ENCODE results near the gene APBA2. TPM values are rescaled to one million over a fixed set of nuclear protein-coding genes. Genes with fewer than 3 reads are reported as not detected.

Gene APBA2
- total RNA-seq, 1 donor from 2014 or later = 35.8 TPM

- Histone ChIP-seq H3K9me3 (ENCODE audit: low read depth) (no peaks in the 10 kb centered on the region), H3K4me3 (no peak overlapping the region), H3K36me3 (no peaks in the 10 kb centered on the region), H3K4me1 (peaks cover 16% of the 10 kb centered on the region), H3K27ac (no peak overlapping the region), H4K20me1 (ENCODE audit: low read depth) (no peaks in the 10 kb centered on the region), H3K4me2 (no peak overlapping the region), H3K9ac (no peak overlapping the region), H3K27me3 (no peaks in the 10 kb centered on the region), H3K79me2 (ENCODE audit: low read depth) (no peaks in the 10 kb centered on the region), H3F3A (ENCODE audit: low read depth) (peaks cover 19% of the 10 kb centered on the region), H2AFZ (replicated peaks) (no peak overlapping the region)
- DNase-seq (ENCODE audit: low spot score) = no peak
- Mint-ChIP-seq H3K27me3 (ENCODE audit: insufficient read depth, low read depth) (peaks cover 2% of the 10 kb centered on the region), H3K4me3 (no peak overlapping the region), H3K27ac (peak overlapping the region; percentile 92), H3K9me3 (peaks cover 16% of the 10 kb centered on the region), H3K4me1 (peaks cover 29% of the 10 kb centered on the region), H3K36me3 (peaks cover 13% of the 10 kb centered on the region)
- TF ChIP-seq EZH2 (IDR thresholded peaks at IDR 0.05) = no peak
- TF ChIP-seq EZH2phosphoT487 (IDR thresholded peaks at IDR 0.05) = no peak
- TF ChIP-seq CTCF (IDR thresholded peaks at IDR 0.05) = no peak
Observed at GRCh38 chr15:29035336-29036285, 149.8 kb downstream of the APBA2 start.

- no peak overlapping the region for H3K4me2 ChIP-seq
- no peaks in the 10 kb centered on the region for H4K20me1 ChIP-seq (ENCODE audit: low read depth)
- no peak for TF ChIP-seq CTCF (IDR thresholded peaks at IDR 0.05)
- no peak for TF ChIP-seq EZH2 (IDR thresholded peaks at IDR 0.05)
- TF ChIP-seq EZH2phosphoT487 (IDR thresholded peaks at IDR 0.05) = no peak
- H3K4me1 Mint-ChIP-seq = peaks cover 41% of the 10 kb centered on the region
- peaks cover 5% of the 10 kb centered on the region for H3K36me3 Mint-ChIP-seq
- H3F3A ChIP-seq (ENCODE audit: low read depth) = peaks cover 21% of the 10 kb centered on the region
- no peak overlapping the region for H2AFZ ChIP-seq (replicated peaks)
- H3K27me3 Mint-ChIP-seq (ENCODE audit: insufficient read depth, low read depth) = peaks cover 2% of the 10 kb centered on the region
- H3K4me1 ChIP-seq = peaks cover 19% of the 10 kb centered on the region
- H3K4me3 ChIP-seq = no peak overlapping the region
- no peaks in the 10 kb centered on the region for H3K9me3 ChIP-seq (ENCODE audit: low read depth)
- DNase-seq (ENCODE audit: low spot score) = no peak
- H3K9me3 Mint-ChIP-seq = peaks cover 8% of the 10 kb centered on the region
- no peaks in the 10 kb centered on the region for H3K79me2 ChIP-seq (ENCODE audit: low read depth)
- H3K27ac Mint-ChIP-seq = no peak overlapping the region
- H3K27me3 ChIP-seq = no peaks in the 10 kb centered on the region
- H3K4me3 Mint-ChIP-seq = no peak overlapping the region
- H3K36me3 ChIP-seq = no peaks in the 10 kb centered on the region
- H3K27ac ChIP-seq = no peak overlapping the region
- H3K9ac ChIP-seq = no peak overlapping the region
Observed at GRCh38 chr15:29037997-29038705, 152.4 kb downstream of the APBA2 start.

- Mint-ChIP-seq H3K27me3 (ENCODE audit: insufficient read depth, low read depth) (peaks cover 2% of the 10 kb centered on the region), H3K27ac (peak overlapping the region; percentile 72)
- TF ChIP-seq CTCF (IDR thresholded peaks at IDR 0.05) (no peak), EZH2phosphoT487 (IDR thresholded peaks at IDR 0.05) (no peak), EZH2 (IDR thresholded peaks at IDR 0.05) (no peak)
Observed at GRCh38 chr15:29039466-29040369, 153.9 kb downstream of the APBA2 start.

More at GRCh38 chr15:29039466-29040369, 153.9 kb downstream of the APBA2 start:
- Histone ChIP-seq H3F3A (ENCODE audit: low read depth) (peaks cover 21% of the 10 kb centered on the region), H3K9me3 (ENCODE audit: low read depth) (no peaks in the 10 kb centered on the region), H3K4me2 (peak overlapping the region; percentile 72), H3K79me2 (ENCODE audit: low read depth) (no peaks in the 10 kb centered on the region), H3K27me3 (no peaks in the 10 kb centered on the region), H3K4me1 (peaks cover 19% of the 10 kb centered on the region), H4K20me1 (ENCODE audit: low read depth) (no peaks in the 10 kb centered on the region), H3K27ac (peak overlapping the region; percentile 90), H3K36me3 (no peaks in the 10 kb centered on the region), H3K9ac (no peak overlapping the region), H2AFZ (replicated peaks) (peak overlapping the region; percentile 7), H3K4me3 (peak overlapping the region; percentile 28)
- peaks cover 5% of the 10 kb centered on the region for H3K9me3 Mint-ChIP-seq
- H3K4me1 Mint-ChIP-seq = peaks cover 49% of the 10 kb centered on the region
- peak overlapping the region; percentile 23 for H3K4me3 Mint-ChIP-seq
- no peaks in the 10 kb centered on the region for H3K36me3 Mint-ChIP-seq
- DNase-seq (ENCODE audit: low spot score) = peak; percentile 35
